Osteocyte (in vitro differentiated cells): ENCODE results near the gene CCBE1. TPM values are rescaled to one million over a fixed set of nuclear protein-coding genes. Genes with fewer than 3 reads are reported as not detected.

Experiments
- DNase-seq: peaks from one replicate; pipeline ENCODE4 v3.0.0; 2021; ENCODE audit warnings: mixed read lengths; ENCODE audit not compliant: unreplicated experiment; ENCODE audit errors: extremely low spot score
- H3K27ac Mint-ChIP-seq: one replicate; pipeline ENCODE4 v1.8.0; 2021; ENCODE audit warnings: mild to moderate bottlenecking, mixed read lengths; ENCODE audit not compliant: unreplicated experiment
- H3K27me3 Mint-ChIP-seq: one replicate; pipeline ENCODE4 v1.8.0; 2021; ENCODE audit warnings: mixed read lengths; ENCODE audit not compliant: unreplicated experiment
- H3K36me3 Mint-ChIP-seq: one replicate; pipeline ENCODE4 v1.8.0; 2021; ENCODE audit warnings: mixed read lengths; ENCODE audit not compliant: unreplicated experiment
- H3K4me1 Mint-ChIP-seq: one replicate; pipeline ENCODE4 v1.8.0; 2021; ENCODE audit warnings: mixed read lengths; ENCODE audit not compliant: unreplicated experiment
- H3K4me3 Mint-ChIP-seq: one replicate; pipeline ENCODE4 v1.8.0; 2021; ENCODE audit warnings: mild to moderate bottlenecking, moderate library complexity, mixed read lengths; ENCODE audit not compliant: unreplicated experiment
- H3K9me3 Mint-ChIP-seq: one replicate; pipeline ENCODE4 v1.8.0; 2021; ENCODE audit warnings: mixed read lengths; ENCODE audit not compliant: unreplicated experiment
- total RNA-seq: library from RNA; stranded (reverse); gene quantifications from 2 replicates; pipeline ENCODE4 v1.2.1, GENCODE V29; 2021
- TF ChIP-seq, protein P1 (sequence below): fragments of 200-600 bp; sonication (generic); IDR thresholded peaks from 2 replicates; pipeline ENCODE4 v1.5.0; 2021; ENCODE audit warnings: antibody characterized with exemption, mild to moderate bottlenecking, moderate library complexity

Gene CCBE1
- total RNA-seq, 1 donor from 2014 or later: 22.8 TPM

DNA sequence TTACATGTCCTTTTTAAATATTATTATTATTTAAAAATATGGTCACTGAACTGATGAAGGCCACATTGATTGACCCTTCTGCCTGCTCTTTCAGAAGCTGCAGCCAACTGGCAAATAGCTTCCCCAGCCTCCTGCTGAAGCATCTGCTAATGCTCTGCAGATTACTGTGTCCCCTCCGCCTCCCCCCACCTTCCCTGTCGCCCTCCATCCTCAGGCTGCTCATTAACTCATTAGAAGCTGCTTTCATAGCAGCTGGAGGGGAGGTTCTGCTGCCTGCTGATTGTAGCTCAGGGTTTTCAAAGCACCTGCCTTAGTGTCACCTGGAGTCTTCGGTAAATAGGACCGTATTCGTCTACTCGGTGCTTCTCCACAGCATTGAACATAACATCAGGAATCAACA, 313.4 kb downstream of the CCBE1 start:
- no peaks in the 10 kb centered on the region for H3K36me3 Mint-ChIP-seq
- TF ChIP-seq, protein P1, sequence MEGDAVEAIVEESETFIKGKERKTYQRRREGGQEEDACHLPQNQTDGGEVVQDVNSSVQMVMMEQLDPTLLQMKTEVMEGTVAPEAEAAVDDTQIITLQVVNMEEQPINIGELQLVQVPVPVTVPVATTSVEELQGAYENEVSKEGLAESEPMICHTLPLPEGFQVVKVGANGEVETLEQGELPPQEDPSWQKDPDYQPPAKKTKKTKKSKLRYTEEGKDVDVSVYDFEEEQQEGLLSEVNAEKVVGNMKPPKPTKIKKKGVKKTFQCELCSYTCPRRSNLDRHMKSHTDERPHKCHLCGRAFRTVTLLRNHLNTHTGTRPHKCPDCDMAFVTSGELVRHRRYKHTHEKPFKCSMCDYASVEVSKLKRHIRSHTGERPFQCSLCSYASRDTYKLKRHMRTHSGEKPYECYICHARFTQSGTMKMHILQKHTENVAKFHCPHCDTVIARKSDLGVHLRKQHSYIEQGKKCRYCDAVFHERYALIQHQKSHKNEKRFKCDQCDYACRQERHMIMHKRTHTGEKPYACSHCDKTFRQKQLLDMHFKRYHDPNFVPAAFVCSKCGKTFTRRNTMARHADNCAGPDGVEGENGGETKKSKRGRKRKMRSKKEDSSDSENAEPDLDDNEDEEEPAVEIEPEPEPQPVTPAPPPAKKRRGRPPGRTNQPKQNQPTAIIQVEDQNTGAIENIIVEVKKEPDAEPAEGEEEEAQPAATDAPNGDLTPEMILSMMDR: no peak
- peaks cover 3% of the 10 kb centered on the region for H3K9me3 Mint-ChIP-seq
- H3K27me3 Mint-ChIP-seq: no peaks in the 10 kb centered on the region
- no peak for DNase-seq
- no peak overlapping the region for H3K4me3 Mint-ChIP-seq
- no peak overlapping the region for H3K27ac Mint-ChIP-seq
- H3K4me1 Mint-ChIP-seq: peaks cover 11% of the 10 kb centered on the region

DNA sequence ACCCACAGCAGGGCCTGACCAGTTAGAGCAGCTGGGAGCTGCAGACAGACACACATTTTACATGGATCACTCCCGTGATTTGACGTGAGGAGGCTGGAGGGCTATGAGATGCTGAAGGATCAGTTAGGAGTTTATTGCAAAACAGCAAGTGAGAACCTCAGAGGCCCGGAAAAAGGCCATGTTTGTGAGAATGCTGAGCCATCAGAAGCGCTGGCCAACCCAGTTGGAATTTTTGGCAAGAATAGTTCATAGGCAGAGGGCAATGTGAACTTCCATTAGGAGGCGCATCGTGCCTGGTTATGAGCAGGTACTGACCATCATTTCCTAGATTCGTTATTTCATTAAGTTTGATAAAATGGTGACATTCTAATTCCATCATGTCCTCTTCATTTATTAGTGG, 314.8 kb downstream of the CCBE1 start:
- H3K9me3 Mint-ChIP-seq: peaks cover 3% of the 10 kb centered on the region
- H3K36me3 Mint-ChIP-seq: no peaks in the 10 kb centered on the region
- TF ChIP-seq, protein P1: no peak
- H3K27me3 Mint-ChIP-seq: no peaks in the 10 kb centered on the region
- H3K4me3 Mint-ChIP-seq: no peak overlapping the region
- no peak overlapping the region for H3K27ac Mint-ChIP-seq
- no peak for DNase-seq
- no peaks in the 10 kb centered on the region for H3K4me1 Mint-ChIP-seq

- TF ChIP-seq, protein P1: no peak
- Mint-ChIP-seq H3K27me3 (no peaks in the 10 kb centered on the region), H3K27ac (no peak overlapping the region)
Observed at GRCh38 chr18:59381949-59382348, 315.3 kb downstream of the CCBE1 start.

More at GRCh38 chr18:59381949-59382348, 315.3 kb downstream of the CCBE1 start:
- Mint-ChIP-seq H3K9me3 (peaks cover 3% of the 10 kb centered on the region), H3K36me3 (no peaks in the 10 kb centered on the region), H3K4me1 (no peaks in the 10 kb centered on the region), H3K4me3 (no peak overlapping the region)
- DNase-seq: no peak

Other genes starting within 250 kb of the CCBE1 start
- gene PMAIP1, start 202.6 kb upstream of the CCBE1 start, total RNA-seq: 23.0 and 24.4 TPM in 2 replicates